ENCODE measurements around the gene CSK.

Gene CSK

GRCh38 chr15:74788042-74788682 lies 6.3 kb downstream of the CSK start:
- Histone ChIP-seq H3K9me3 (ENCODE audit: control insufficient read depth, low read length) (no peaks in the 10 kb centered on the region), H3K4me1 (peaks cover 10% of the 10 kb centered on the region), H3K9ac (no peak overlapping the region), H2AFZ (no peak overlapping the region), H3K79me2 (peaks cover 17% of the 10 kb centered on the region), H3K27me3 (ENCODE audit: control insufficient read depth, insufficient read depth, low read length) (no peaks in the 10 kb centered on the region), H3K36me3 (ENCODE audit: control insufficient read depth, insufficient read depth, low read length) (no peaks in the 10 kb centered on the region), H3K4me2 (ENCODE audit: low read length) (peak overlapping the region; percentile 56), H3K27ac (peak overlapping the region; percentile 11), H3K4me3 (ENCODE audit: low read depth, low read length) (no peak overlapping the region)
- no peak for TF ChIP-seq CTCF (IDR thresholded peaks at IDR 0.05)

GRCh38 chr15:74788683-74789151 lies 6.8 kb downstream of the CSK start:
- peak overlapping the region; percentile 56 for H3K4me2 ChIP-seq (ENCODE audit: low read length)
- TF ChIP-seq CTCF (IDR thresholded peaks at IDR 0.05) = no peak
- no peak overlapping the region for H2AFZ ChIP-seq
- H3K4me1 ChIP-seq = peaks cover 10% of the 10 kb centered on the region
- peaks cover 20% of the 10 kb centered on the region for H3K79me2 ChIP-seq
- no peaks in the 10 kb centered on the region for H3K9me3 ChIP-seq (ENCODE audit: control insufficient read depth, low read length)
- H3K27ac ChIP-seq = peak overlapping the region; percentile 0
- no peak overlapping the region for H3K9ac ChIP-seq
- H3K27me3 ChIP-seq (ENCODE audit: control insufficient read depth, insufficient read depth, low read length) = no peaks in the 10 kb centered on the region
- no peak overlapping the region for H3K4me3 ChIP-seq (ENCODE audit: low read depth, low read length)
- H3K36me3 ChIP-seq (ENCODE audit: control insufficient read depth, insufficient read depth, low read length) = no peaks in the 10 kb centered on the region

- H3K36me3 ChIP-seq (ENCODE audit: control insufficient read depth, insufficient read depth, low read length) = no peaks in the 10 kb centered on the region
- peak overlapping the region; percentile 31 for H3K27ac ChIP-seq
- peaks cover 20% of the 10 kb centered on the region for H3K79me2 ChIP-seq
- peak overlapping the region; percentile 56 for H3K4me2 ChIP-seq (ENCODE audit: low read length)
- no peak overlapping the region for H3K9ac ChIP-seq
- TF ChIP-seq CTCF (IDR thresholded peaks at IDR 0.05) = no peak
- H3K4me3 ChIP-seq (ENCODE audit: low read depth, low read length) = peak overlapping the region; percentile 21
- no peaks in the 10 kb centered on the region for H3K9me3 ChIP-seq (ENCODE audit: control insufficient read depth, low read length)
- no peaks in the 10 kb centered on the region for H3K27me3 ChIP-seq (ENCODE audit: control insufficient read depth, insufficient read depth, low read length)
- no peak overlapping the region for H2AFZ ChIP-seq
- peaks cover 10% of the 10 kb centered on the region for H3K4me1 ChIP-seq
Measured at GRCh38 chr15:74789171-74789631, 7.3 kb downstream of the CSK start.

- Histone ChIP-seq H3K27ac (peak overlapping the region; percentile 31), H3K9ac (no peak overlapping the region), H3K79me2 (peaks cover 20% of the 10 kb centered on the region), H3K27me3 (ENCODE audit: control insufficient read depth, insufficient read depth, low read length) (no peaks in the 10 kb centered on the region), H2AFZ (no peak overlapping the region), H3K4me1 (peaks cover 10% of the 10 kb centered on the region), H3K4me2 (ENCODE audit: low read length) (peak overlapping the region; percentile 56), H3K4me3 (ENCODE audit: low read depth, low read length) (peak overlapping the region; percentile 21), H3K36me3 (ENCODE audit: control insufficient read depth, insufficient read depth, low read length) (no peaks in the 10 kb centered on the region), H3K9me3 (ENCODE audit: control insufficient read depth, low read length) (no peaks in the 10 kb centered on the region)
- no peak for TF ChIP-seq CTCF (IDR thresholded peaks at IDR 0.05)
Measured at GRCh38 chr15:74789741-74790079, 7.8 kb downstream of the CSK start.

All from parathyroid adenoma (tissue), 2 donors.